WTC11 (cell line): Measurements from ENCODE around the gene TULP3. TPM values are rescaled to one million over a fixed set of nuclear protein-coding genes. Genes with fewer than 3 reads are reported as not detected.

ENCODE experiments used
- ATAC-seq: fragments of 200-7000 bp; cut with Tn5 transposase; 2 replicates; pipeline ENCODE4 v1.10.0; 2021; ENCODE audit warnings: mild to moderate bottlenecking, moderate library complexity
- CTCF ChIA-PET: fragments of 300-600 bp; sonication (Branson Sonifier 250); formaldehyde crosslinking; loops from one replicate; lab custom pipeline; 2021; ENCODE audit warnings: antibody characterized with exemption; lab: Charles Lee
- POLR2A ChIA-PET: fragments of 350-600 bp; sonication (Branson Sonifier 250); formaldehyde crosslinking; loops from one replicate; lab custom pipeline; 2021; ENCODE audit warnings: antibody characterized with exemption; lab: Charles Lee
- DNase-seq: peaks from one replicate; pipeline ENCODE4 v3.0.0; 2021; ENCODE audit warnings: low spot score
- H3K27ac Mint-ChIP-seq: 2 replicates; pipeline ENCODE4 v1.8.0; 2021; ENCODE audit warnings: mixed read lengths
- H3K27me3 Mint-ChIP-seq: 2 replicates; pipeline ENCODE4 v1.8.0; 2021; ENCODE audit warnings: low read depth, mild to moderate bottlenecking, moderate library complexity, mixed read lengths
- H3K36me3 Mint-ChIP-seq: 2 replicates; pipeline ENCODE4 v1.8.0; 2021; ENCODE audit warnings: mixed read lengths
- H3K4me1 Mint-ChIP-seq: 2 replicates; pipeline ENCODE4 v1.8.0; 2022; ENCODE audit warnings: mixed read lengths
- H3K4me3 Mint-ChIP-seq: 2 replicates; pipeline ENCODE4 v1.8.0; 2021; ENCODE audit warnings: mild to moderate bottlenecking, moderate library complexity, mixed read lengths
- H3K9me3 Mint-ChIP-seq: 2 replicates; pipeline ENCODE4 v1.8.0; 2021; ENCODE audit warnings: mixed read lengths
- ATF1 ChIP-seq: sonication (generic); formaldehyde crosslinking; IDR thresholded peaks from 2 replicates; pipeline ENCODE4 v1.8.1; 2023; ENCODE audit warnings: mild to moderate bottlenecking, moderate library complexity, missing genetic modification reagents
- E2F5 ChIP-seq: sonication (generic); formaldehyde crosslinking; IDR thresholded peaks from 2 replicates; pipeline ENCODE4 v1.8.1; 2022; ENCODE audit warnings: mild to moderate bottlenecking, moderate library complexity, missing genetic modification reagents
- EMX1 ChIP-seq: fragments of 250-450 bp; sonication (Bioruptor Pico); IDR thresholded peaks from 2 replicates; pipeline ENCODE4 v1.8.0; 2021; ENCODE audit warnings: mild to moderate bottlenecking
- GTF2I ChIP-seq: fragments of 250-450 bp; sonication (Bioruptor Pico); conservative IDR thresholded peaks from 2 replicates; pipeline ENCODE4 v1.4.0; 2021; ENCODE audit warnings: mild to moderate bottlenecking
- IRF1 ChIP-seq: sonication (generic); formaldehyde crosslinking; IDR thresholded peaks from 2 replicates; pipeline ENCODE4 v1.8.0; 2023; ENCODE audit warnings: missing genetic modification reagents
- JUN ChIP-seq: sonication (generic); formaldehyde crosslinking; IDR thresholded peaks from 2 replicates; pipeline ENCODE4 v1.8.0; 2023; ENCODE audit warnings: mild to moderate bottlenecking, missing genetic modification reagents
- MYBL2 ChIP-seq: sonication (generic); formaldehyde crosslinking; IDR thresholded peaks from 2 replicates; pipeline ENCODE4 v1.8.1; 2023; ENCODE audit warnings: mild to moderate bottlenecking, moderate library complexity, missing genetic modification reagents
- PREB ChIP-seq: sonication (generic); formaldehyde crosslinking; IDR thresholded peaks from 2 replicates; pipeline ENCODE4 v1.8.1; 2022; ENCODE audit warnings: mild to moderate bottlenecking, missing genetic modification reagents, moderate library complexity, borderline replicate concordance
- PRRX2 ChIP-seq: fragments of 250-450 bp; sonication (Bioruptor Pico); IDR thresholded peaks from 2 replicates; pipeline ENCODE4 v1.8.0; 2021; ENCODE audit warnings: mild to moderate bottlenecking
- RORB ChIP-seq: fragments of 250-450 bp; sonication (Bioruptor Pico); IDR thresholded peaks from 2 replicates; pipeline ENCODE4 v1.9.0; 2021; ENCODE audit warnings: mild to moderate bottlenecking
- SP1 ChIP-seq: sonication (generic); formaldehyde crosslinking; conservative IDR thresholded peaks from 2 replicates; pipeline ENCODE4 v1.8.1; 2022; ENCODE audit warnings: missing genetic modification reagents
- ZBTB21 ChIP-seq: sonication (generic); formaldehyde crosslinking; IDR thresholded peaks from 2 replicates; pipeline ENCODE4 v1.8.1; 2023; ENCODE audit warnings: mild to moderate bottlenecking, missing genetic modification reagents, borderline replicate concordance
- ZNF121 ChIP-seq: sonication (generic); formaldehyde crosslinking; IDR thresholded peaks from 2 replicates; pipeline ENCODE4 v1.8.0; 2023; ENCODE audit warnings: missing genetic modification reagents
- ZNF396 ChIP-seq: fragments of 250-450 bp; sonication (Bioruptor Pico); IDR thresholded peaks from 2 replicates; pipeline ENCODE4 v1.8.0; 2021; ENCODE audit warnings: mild to moderate bottlenecking, moderate library complexity, borderline replicate concordance
- total RNA-seq: library from RNA; stranded (reverse); gene quantifications from 3 replicates; pipeline ENCODE4 v1.2.3, GENCODE V29; 2021
- TF ChIP-seq, protein P1 (sequence below): sonication (generic); formaldehyde crosslinking; IDR thresholded peaks from 2 replicates; pipeline ENCODE4 v1.8.1; 2023; ENCODE audit warnings: mild to moderate bottlenecking, missing genetic modification reagents, borderline replicate concordance
- TF ChIP-seq, protein P2 (sequence below): fragments of 250-450 bp; sonication (Bioruptor Pico); IDR thresholded peaks from 2 replicates; pipeline ENCODE4 v2.1.2; 2022; ENCODE audit warnings: mild to moderate bottlenecking, moderate library complexity
- TF ChIP-seq, protein P3 (sequence below): sonication (generic); formaldehyde crosslinking; conservative IDR thresholded peaks from 2 replicates; pipeline ENCODE4 v1.8.1; 2022; ENCODE audit warnings: mild to moderate bottlenecking, missing genetic modification reagents

Gene TULP3
- total RNA-seq, 1 experiment from 2014 or later = 17.4 TPM

DNA sequence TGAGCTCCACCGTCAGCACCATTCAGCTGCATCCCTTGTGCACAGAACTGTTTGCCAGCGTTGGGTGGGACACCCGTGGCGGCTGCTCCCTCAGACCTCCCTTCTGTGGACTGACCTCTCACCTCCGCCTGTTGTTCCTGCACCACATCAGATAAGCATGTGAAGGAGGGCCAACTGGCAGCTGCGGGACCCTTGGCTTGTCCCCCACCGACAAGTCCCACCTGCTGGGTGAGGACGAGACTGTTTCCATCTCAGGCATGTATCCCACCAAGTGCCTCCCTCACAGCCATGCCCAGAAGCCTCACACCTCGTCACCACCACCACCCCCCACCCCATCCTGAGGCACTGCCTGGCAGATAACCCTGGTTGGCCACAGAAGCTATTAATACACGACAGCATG is 49.9 kb downstream of the TULP3 start (continued):
- TF ChIP-seq, protein P1, sequence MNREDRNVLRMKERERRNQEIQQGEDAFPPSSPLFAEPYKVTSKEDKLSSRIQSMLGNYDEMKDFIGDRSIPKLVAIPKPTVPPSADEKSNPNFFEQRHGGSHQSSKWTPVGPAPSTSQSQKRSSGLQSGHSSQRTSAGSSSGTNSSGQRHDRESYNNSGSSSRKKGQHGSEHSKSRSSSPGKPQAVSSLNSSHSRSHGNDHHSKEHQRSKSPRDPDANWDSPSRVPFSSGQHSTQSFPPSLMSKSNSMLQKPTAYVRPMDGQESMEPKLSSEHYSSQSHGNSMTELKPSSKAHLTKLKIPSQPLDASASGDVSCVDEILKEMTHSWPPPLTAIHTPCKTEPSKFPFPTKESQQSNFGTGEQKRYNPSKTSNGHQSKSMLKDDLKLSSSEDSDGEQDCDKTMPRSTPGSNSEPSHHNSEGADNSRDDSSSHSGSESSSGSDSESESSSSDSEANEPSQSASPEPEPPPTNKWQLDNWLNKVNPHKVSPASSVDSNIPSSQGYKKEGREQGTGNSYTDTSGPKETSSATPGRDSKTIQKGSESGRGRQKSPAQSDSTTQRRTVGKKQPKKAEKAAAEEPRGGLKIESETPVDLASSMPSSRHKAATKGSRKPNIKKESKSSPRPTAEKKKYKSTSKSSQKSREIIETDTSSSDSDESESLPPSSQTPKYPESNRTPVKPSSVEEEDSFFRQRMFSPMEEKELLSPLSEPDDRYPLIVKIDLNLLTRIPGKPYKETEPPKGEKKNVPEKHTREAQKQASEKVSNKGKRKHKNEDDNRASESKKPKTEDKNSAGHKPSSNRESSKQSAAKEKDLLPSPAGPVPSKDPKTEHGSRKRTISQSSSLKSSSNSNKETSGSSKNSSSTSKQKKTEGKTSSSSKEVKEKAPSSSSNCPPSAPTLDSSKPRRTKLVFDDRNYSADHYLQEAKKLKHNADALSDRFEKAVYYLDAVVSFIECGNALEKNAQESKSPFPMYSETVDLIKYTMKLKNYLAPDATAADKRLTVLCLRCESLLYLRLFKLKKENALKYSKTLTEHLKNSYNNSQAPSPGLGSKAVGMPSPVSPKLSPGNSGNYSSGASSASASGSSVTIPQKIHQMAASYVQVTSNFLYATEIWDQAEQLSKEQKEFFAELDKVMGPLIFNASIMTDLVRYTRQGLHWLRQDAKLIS (CRISPR knock-in tag) = no peak
- TF ChIP-seq PREB (no peak), ZNF396 (CRISPR knock-in tag) (no peak), ATF1 (CRISPR knock-in tag) (no peak)

DNA sequence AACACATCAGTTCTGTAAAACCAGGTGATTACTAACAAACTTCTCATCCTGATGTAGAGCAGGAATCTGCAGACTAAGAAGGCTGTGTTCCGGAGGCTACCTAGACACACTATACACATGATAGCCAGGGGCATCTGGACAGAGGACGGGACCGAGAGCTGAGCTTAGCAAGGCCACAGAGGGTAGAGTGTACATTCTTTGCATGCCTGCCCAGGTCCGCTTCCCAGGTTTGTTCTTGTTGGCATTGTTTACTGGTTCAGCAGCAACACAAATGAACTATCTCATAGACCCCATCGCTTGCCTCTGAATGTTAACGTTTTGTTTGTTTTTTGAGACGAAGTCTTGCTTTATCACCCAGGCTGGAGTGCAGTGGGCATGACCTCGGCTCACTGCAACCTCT is 50.8 kb downstream of the TULP3 start:
- DNase-seq = no peak
- no peaks in the 10 kb centered on the region; the same call in 1 of the 2 replicates for H3K4me1 Mint-ChIP-seq
- no peak for ATAC-seq
- CTCF ChIA-PET = interaction anchor here (0.6 to 1.6 kb wide), 2 partner anchors 12 to 93 kb away, joined by 3 to 4 read pairs; no protein-coding TSS in a partner anchor
- TF ChIP-seq EMX1 (no peak), E2F5 (CRISPR knock-in tag) (no peak), MYBL2 (CRISPR knock-in tag) (no peak), ZBTB21 (CRISPR knock-in tag) (no peak), RORB (CRISPR knock-in tag) (no peak), GTF2I (CRISPR knock-in tag) (no peak), IRF1 (CRISPR knock-in tag) (no peak), PRRX2 (CRISPR knock-in tag) (no peak), PREB (no peak), ZNF121 (CRISPR knock-in tag) (no peak), SP1 (CRISPR knock-in tag) (no peak), JUN (CRISPR knock-in tag) (no peak), ATF1 (CRISPR knock-in tag) (no peak)
- TF ChIP-seq, protein P2, sequence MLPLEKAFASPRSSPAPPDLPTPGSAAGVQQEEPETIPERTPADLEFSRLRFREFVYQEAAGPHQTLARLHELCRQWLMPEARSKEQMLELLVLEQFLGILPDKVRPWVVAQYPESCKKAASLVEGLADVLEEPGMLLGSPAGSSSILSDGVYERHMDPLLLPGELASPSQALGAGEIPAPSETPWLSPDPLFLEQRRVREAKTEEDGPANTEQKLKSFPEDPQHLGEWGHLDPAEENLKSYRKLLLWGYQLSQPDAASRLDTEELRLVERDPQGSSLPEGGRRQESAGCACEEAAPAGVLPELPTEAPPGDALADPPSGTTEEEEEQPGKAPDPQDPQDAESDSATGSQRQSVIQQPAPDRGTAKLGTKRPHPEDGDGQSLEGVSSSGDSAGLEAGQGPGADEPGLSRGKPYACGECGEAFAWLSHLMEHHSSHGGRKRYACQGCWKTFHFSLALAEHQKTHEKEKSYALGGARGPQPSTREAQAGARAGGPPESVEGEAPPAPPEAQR (CRISPR knock-in tag) = no peak
- TF ChIP-seq, protein P3, sequence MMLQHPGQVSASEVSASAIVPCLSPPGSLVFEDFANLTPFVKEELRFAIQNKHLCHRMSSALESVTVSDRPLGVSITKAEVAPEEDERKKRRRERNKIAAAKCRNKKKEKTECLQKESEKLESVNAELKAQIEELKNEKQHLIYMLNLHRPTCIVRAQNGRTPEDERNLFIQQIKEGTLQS (CRISPR knock-in tag) = no peak
- TF ChIP-seq, all 79 proteins: peak for 0
- Mint-ChIP-seq H3K4me3 (no peak overlapping the region), H3K36me3 (peaks cover 5% of the 10 kb centered on the region; the same call in 1 of the 2 replicates), H3K9me3 (no peaks in the 10 kb centered on the region), H3K27ac (no peak overlapping the region), H3K27me3 (peaks cover 3% of the 10 kb centered on the region; the same call in 1 of the 2 replicates)
- POLR2A ChIA-PET = no interaction called here
